ENCODE results near the gene FRAS1.

Gene FRAS1

DNA sequence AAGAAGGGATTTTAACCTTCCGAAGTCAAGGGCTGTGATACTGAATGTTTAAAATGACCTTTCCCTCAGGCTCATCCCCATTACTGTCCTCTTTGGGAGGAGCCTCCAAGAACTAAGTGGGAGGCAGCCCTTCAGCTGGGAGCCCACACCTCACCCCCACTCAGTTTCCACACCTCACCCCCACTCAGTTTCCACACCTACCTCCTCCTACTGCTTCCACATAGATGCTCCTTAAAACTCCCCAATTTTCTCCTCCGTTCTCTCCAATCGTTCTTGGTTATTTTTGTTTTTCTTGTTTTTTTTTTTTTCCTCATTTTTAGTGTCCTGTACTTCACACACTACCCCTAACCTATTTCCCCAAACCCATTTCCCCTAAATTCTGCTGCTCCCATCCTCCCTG, 462.8 kb downstream of the FRAS1 start:
- ATAC-seq (ENCODE audit: insufficient read depth, low read depth): no peak
- Histone ChIP-seq H3K27me3 (ENCODE audit: insufficient read depth, low read length, poor library complexity) (no peaks in the 10 kb centered on the region), H3K4me1 (ENCODE audit: insufficient read depth, low read length) (no peaks in the 10 kb centered on the region), H3K79me2 (ENCODE audit: insufficient read depth, low read length) (no peaks in the 10 kb centered on the region), H3K27ac (ENCODE audit: low read length) (no peak overlapping the region), H3K4me3 (ENCODE audit: low read depth in 1 of 2, low read length in 2 of 2) (no peak overlapping the region), H3K9ac (ENCODE audit: low read depth, low read length) (no peak overlapping the region), H4K20me1 (ENCODE audit: insufficient read depth, low read length) (no peaks in the 10 kb centered on the region), H2AFZ (ENCODE audit: low read depth, low read length) (no peak overlapping the region), H3K36me3 (ENCODE audit: insufficient read depth, low read length) (no peaks in the 10 kb centered on the region), H3K4me2 (ENCODE audit: insufficient read depth, low read length) (no peak overlapping the region), H3K9me3 (ENCODE audit: insufficient read depth, low read length, severe bottlenecking) (no peaks in the 10 kb centered on the region)
- TF ChIP-seq, protein P1, sequence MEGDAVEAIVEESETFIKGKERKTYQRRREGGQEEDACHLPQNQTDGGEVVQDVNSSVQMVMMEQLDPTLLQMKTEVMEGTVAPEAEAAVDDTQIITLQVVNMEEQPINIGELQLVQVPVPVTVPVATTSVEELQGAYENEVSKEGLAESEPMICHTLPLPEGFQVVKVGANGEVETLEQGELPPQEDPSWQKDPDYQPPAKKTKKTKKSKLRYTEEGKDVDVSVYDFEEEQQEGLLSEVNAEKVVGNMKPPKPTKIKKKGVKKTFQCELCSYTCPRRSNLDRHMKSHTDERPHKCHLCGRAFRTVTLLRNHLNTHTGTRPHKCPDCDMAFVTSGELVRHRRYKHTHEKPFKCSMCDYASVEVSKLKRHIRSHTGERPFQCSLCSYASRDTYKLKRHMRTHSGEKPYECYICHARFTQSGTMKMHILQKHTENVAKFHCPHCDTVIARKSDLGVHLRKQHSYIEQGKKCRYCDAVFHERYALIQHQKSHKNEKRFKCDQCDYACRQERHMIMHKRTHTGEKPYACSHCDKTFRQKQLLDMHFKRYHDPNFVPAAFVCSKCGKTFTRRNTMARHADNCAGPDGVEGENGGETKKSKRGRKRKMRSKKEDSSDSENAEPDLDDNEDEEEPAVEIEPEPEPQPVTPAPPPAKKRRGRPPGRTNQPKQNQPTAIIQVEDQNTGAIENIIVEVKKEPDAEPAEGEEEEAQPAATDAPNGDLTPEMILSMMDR (IDR thresholded peaks at IDR 0.05; ENCODE audit: borderline replicate concordance, extremely low read depth, low read length, poor library complexity, severe bottlenecking): no peak
- no peak for DNase-seq

DNA sequence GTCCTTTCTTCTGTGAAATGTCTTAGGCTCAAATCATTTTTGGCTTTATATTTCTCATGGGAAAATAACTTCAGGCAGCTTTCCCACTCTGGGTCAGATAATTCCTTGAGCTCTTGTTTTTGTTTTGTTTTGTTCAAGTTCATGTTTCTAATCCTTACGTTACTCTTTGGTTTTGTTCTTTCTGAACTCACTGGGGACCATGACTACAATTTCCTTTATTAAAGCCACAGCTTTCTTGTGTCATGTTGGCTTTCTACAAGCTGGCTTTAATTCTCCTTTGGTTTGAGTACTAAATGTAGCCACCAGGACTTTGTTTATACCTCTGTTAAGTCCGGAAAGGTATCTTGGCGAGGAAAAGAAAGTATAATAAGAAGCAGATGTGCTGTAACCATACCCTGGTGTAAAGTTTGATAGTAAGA, 463.7 kb downstream of the FRAS1 start:
- Histone ChIP-seq H3K4me1 (ENCODE audit: insufficient read depth, low read length) (no peaks in the 10 kb centered on the region), H3K36me3 (ENCODE audit: insufficient read depth, low read length) (no peaks in the 10 kb centered on the region), H3K9me3 (ENCODE audit: insufficient read depth, low read length, severe bottlenecking) (no peaks in the 10 kb centered on the region), H3K79me2 (ENCODE audit: insufficient read depth, low read length) (no peaks in the 10 kb centered on the region), H3K9ac (ENCODE audit: low read depth, low read length) (no peak overlapping the region), H3K27me3 (ENCODE audit: insufficient read depth, low read length, poor library complexity) (no peaks in the 10 kb centered on the region), H3K4me3 (ENCODE audit: low read depth in 1 of 2, low read length in 2 of 2) (no peak overlapping the region), H3K27ac (ENCODE audit: low read length) (no peak overlapping the region), H3K4me2 (ENCODE audit: insufficient read depth, low read length) (no peak overlapping the region), H4K20me1 (ENCODE audit: insufficient read depth, low read length) (no peaks in the 10 kb centered on the region), H2AFZ (ENCODE audit: low read depth, low read length) (no peak overlapping the region)
- TF ChIP-seq, protein P1 (IDR thresholded peaks at IDR 0.05; ENCODE audit: borderline replicate concordance, extremely low read depth, low read length, poor library complexity, severe bottlenecking): no peak
- TF ChIP-seq EZH2 (IDR thresholded peaks at IDR 0.05; ENCODE audit: borderline replicate concordance, low read depth, low read length, severe bottlenecking): no peak
- DNase-seq (no peak), ATAC-seq (ENCODE audit: insufficient read depth, low read depth) (no peak)

DNA sequence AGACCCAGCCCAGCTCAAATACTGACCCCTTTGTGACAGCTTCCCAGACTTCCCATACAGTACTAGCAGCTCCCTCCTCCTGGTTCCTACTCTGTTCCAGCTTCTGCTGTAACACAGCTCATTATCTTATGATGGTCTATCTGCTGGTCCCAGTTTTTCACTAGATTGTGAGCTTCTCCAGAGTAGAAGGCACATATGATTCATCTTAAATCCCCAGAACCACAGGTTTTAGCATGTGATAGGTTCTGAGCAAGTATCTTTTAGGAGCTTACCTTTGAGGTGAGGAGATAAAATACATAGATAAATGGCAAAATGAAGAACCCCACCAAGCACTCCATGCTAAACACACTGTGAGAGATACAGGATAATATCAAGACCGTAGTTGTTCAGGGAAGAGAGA, 466.9 kb downstream of the FRAS1 start:
- no peak overlapping the region for H3K27ac ChIP-seq (ENCODE audit: low read length)
- H3K36me3 ChIP-seq (ENCODE audit: insufficient read depth, low read length): no peaks in the 10 kb centered on the region
- H3K4me3 ChIP-seq (ENCODE audit: low read depth in 1 of 2, low read length in 2 of 2): no peak overlapping the region
- no peak overlapping the region for H2AFZ ChIP-seq (ENCODE audit: low read depth, low read length)
- no peak overlapping the region for H3K4me2 ChIP-seq (ENCODE audit: insufficient read depth, low read length)
- no peaks in the 10 kb centered on the region for H3K27me3 ChIP-seq (ENCODE audit: insufficient read depth, low read length, poor library complexity)
- ATAC-seq (ENCODE audit: insufficient read depth, low read depth) (no peak), DNase-seq (no peak)
- TF ChIP-seq, protein P1 (IDR thresholded peaks at IDR 0.05; ENCODE audit: borderline replicate concordance, extremely low read depth, low read length, poor library complexity, severe bottlenecking): no peak
- TF ChIP-seq EZH2 (IDR thresholded peaks at IDR 0.05; ENCODE audit: borderline replicate concordance, low read depth, low read length, severe bottlenecking): no peak
- no peak overlapping the region for H3K9ac ChIP-seq (ENCODE audit: low read depth, low read length)
- no peaks in the 10 kb centered on the region for H4K20me1 ChIP-seq (ENCODE audit: insufficient read depth, low read length)
- no peaks in the 10 kb centered on the region for H3K4me1 ChIP-seq (ENCODE audit: insufficient read depth, low read length)
- H3K79me2 ChIP-seq (ENCODE audit: insufficient read depth, low read length): no peaks in the 10 kb centered on the region
- H3K9me3 ChIP-seq (ENCODE audit: insufficient read depth, low read length, severe bottlenecking): no peaks in the 10 kb centered on the region

DNA sequence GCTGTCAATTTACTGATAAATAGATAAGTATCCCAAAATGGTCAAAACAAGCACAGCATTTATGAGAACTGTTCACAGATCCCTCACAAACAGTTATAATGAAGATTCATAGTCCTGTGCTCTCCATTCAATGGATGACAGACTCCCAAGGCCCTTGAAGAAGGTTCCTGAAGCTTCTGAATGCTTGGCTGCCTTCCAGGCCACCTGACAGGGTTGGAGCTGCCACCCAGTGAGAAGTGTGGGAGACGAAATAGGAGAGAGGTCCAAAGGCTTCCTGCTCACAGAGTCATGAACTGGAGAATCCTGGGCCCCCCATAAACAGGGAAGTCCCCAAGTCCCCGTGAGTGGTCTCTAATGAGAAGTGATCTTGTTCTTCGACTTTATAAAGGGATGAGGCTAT, 468.4 kb downstream of the FRAS1 start:
- no peaks in the 10 kb centered on the region for H3K27me3 ChIP-seq (ENCODE audit: insufficient read depth, low read length, poor library complexity)
- ATAC-seq (ENCODE audit: insufficient read depth, low read depth) (no peak), DNase-seq (no peak)
- H3K9me3 ChIP-seq (ENCODE audit: insufficient read depth, low read length, severe bottlenecking): no peaks in the 10 kb centered on the region
- H3K36me3 ChIP-seq (ENCODE audit: insufficient read depth, low read length): no peaks in the 10 kb centered on the region
- no peak overlapping the region for H3K9ac ChIP-seq (ENCODE audit: low read depth, low read length)
- TF ChIP-seq EZH2 (IDR thresholded peaks at IDR 0.05; ENCODE audit: borderline replicate concordance, low read depth, low read length, severe bottlenecking): no peak
- TF ChIP-seq, protein P1 (IDR thresholded peaks at IDR 0.05; ENCODE audit: borderline replicate concordance, extremely low read depth, low read length, poor library complexity, severe bottlenecking): no peak
- no peak overlapping the region for H3K4me2 ChIP-seq (ENCODE audit: insufficient read depth, low read length)
- H3K4me1 ChIP-seq (ENCODE audit: insufficient read depth, low read length): no peaks in the 10 kb centered on the region
- no peak overlapping the region for H3K4me3 ChIP-seq (ENCODE audit: low read depth in 1 of 2, low read length in 2 of 2)
- H4K20me1 ChIP-seq (ENCODE audit: insufficient read depth, low read length): no peaks in the 10 kb centered on the region
- H3K27ac ChIP-seq (ENCODE audit: low read length): no peak overlapping the region
- no peaks in the 10 kb centered on the region for H3K79me2 ChIP-seq (ENCODE audit: insufficient read depth, low read length)
- no peak overlapping the region for H2AFZ ChIP-seq (ENCODE audit: low read depth, low read length)

Measured in DND-41 (cell line).